Thymus (tissue), 11 donors: ENCODE measurements around the gene CCNYL1. TPM values are rescaled to one million over a fixed set of nuclear protein-coding genes. Genes with fewer than 3 reads are reported as not detected.
A peak's percentile ranks its signal among the peaks of the same experiment; 100 is the strongest.
"Not testable (repeated sequence)": the region's sequence is repeated elsewhere in the genome, so short reads cannot be mapped to it uniquely, and the experiment has no call there.

Experiments used
- DNase-seq, 9 donors: peaks; one replicate each; pipeline ENCODE4 v3.0.0-alpha.2; 2013; ENCODE audit warnings: low spot score in 9 of 9, low read depth in 6 of 9, missing footprints in 1 of 9
- H3K27ac ChIP-seq, 2 donors: one replicate each; pipeline ENCODE4 v1.5.1; 2013; ENCODE audit warnings: control low read depth in 1 of 2, low read depth in 1 of 2, low read length in 1 of 2, mild to moderate bottlenecking in 1 of 2, moderate library complexity in 1 of 2
- H3K27me3 ChIP-seq, 2 donors: one replicate each; pipeline ENCODE4 v1.5.1; 2013; ENCODE audit warnings: low read length in 1 of 2; ENCODE audit not compliant: control insufficient read depth in 2 of 2, insufficient read depth in 1 of 2
- H3K36me3 ChIP-seq, 2 donors: one replicate each; pipeline ENCODE4 v1.5.1; 2013; ENCODE audit warnings: low read length in 1 of 2, mild to moderate bottlenecking in 1 of 2, moderate library complexity in 1 of 2; ENCODE audit not compliant: control insufficient read depth in 2 of 2, insufficient read depth in 2 of 2
- H3K4me1 ChIP-seq, 2 donors: one replicate each; pipeline ENCODE4 v1.5.1; 2013; ENCODE audit warnings: low read length in 2 of 2; ENCODE audit not compliant: control insufficient read depth in 2 of 2, insufficient read depth in 2 of 2
- H3K4me3 ChIP-seq, 2 donors: one replicate each; pipeline ENCODE4 v1.5.1; 2013; ENCODE audit warnings: low read length in 2 of 2, control low read depth in 1 of 2, mild to moderate bottlenecking in 1 of 2
- H3K9me3 ChIP-seq, 2 donors: one replicate each; pipeline ENCODE4 v1.5.1; 2013; ENCODE audit warnings: low read length in 1 of 2, mild to moderate bottlenecking in 1 of 2; ENCODE audit not compliant: control insufficient read depth in 2 of 2, insufficient read depth in 1 of 2
- WGBS: extraction: QIAGEN DNeasy Blood & Tissue Kit; methylation state at CpG from one replicate; pipeline ENCODE4 v1.1.7; 2013; 5-methylcytosine and 5-hydroxymethylcytosine counted together
- polyA plus RNA-seq: library from polyadenylated mRNA; stranded (reverse); fragments of 200-250 nt; gene quantifications from one replicate; pipeline ENCODE4 v1.2.3, GENCODE V29; 2013
- total RNA-seq: library from RNA; stranded (reverse); fragments of 120-200 nt; gene quantifications from one replicate; pipeline ENCODE4 v1.2.4, GENCODE V29; 2013
- donor health status: healthy.

CCNYL1 gene
- total and polyA plus RNA-seq, 2 donors: 6.7 to 10.5 TPM

GRCh38 chr2:207693641-207694249 lies 17.7 kb upstream of the CCNYL1 start:
- H3K27ac ChIP-seq: no peak overlapping the region

GRCh38 chr2:207694811-207695281 lies 16.6 kb upstream of the CCNYL1 start:
- no peaks in the 10 kb centered on the region for H3K36me3 ChIP-seq
- no peak overlapping the region for H3K4me3 ChIP-seq
- DNase-seq: no peak
- no peaks in the 10 kb centered on the region for H3K27me3 ChIP-seq
- H3K27ac ChIP-seq: no peak overlapping the region
- no peaks in the 10 kb centered on the region for H3K9me3 ChIP-seq
- H3K4me1 ChIP-seq: no peaks in the 10 kb centered on the region
- 94% methylated on average over 4 of the region's 4 CpGs for WGBS

More at GRCh38 chr2:207693641-207694249, 17.7 kb upstream of the CCNYL1 start:
- H3K4me3 ChIP-seq: no peak overlapping the region
- WGBS: 70% methylated on average over 4 of the region's 4 CpGs
- no peaks in the 10 kb centered on the region for H3K4me1 ChIP-seq
- H3K36me3 ChIP-seq: no peaks in the 10 kb centered on the region
- H3K9me3 ChIP-seq: no peaks in the 10 kb centered on the region
- no peaks in the 10 kb centered on the region for H3K27me3 ChIP-seq
- no peak for DNase-seq

- Histone ChIP-seq H3K27me3 (no peaks in the 10 kb centered on the region), H3K4me1 (no peaks in the 10 kb centered on the region), H3K9me3 (no peaks in the 10 kb centered on the region), H3K4me3 (no peak overlapping the region), H3K36me3 (no peaks in the 10 kb centered on the region), H3K27ac (no peak overlapping the region)
- 79% methylated on average over 4 of the region's 4 CpGs for WGBS
- no peak for DNase-seq
These were observed 16.1 kb upstream of the CCNYL1 start for GRCh38 chr2:207695293-207695692.

DNA sequence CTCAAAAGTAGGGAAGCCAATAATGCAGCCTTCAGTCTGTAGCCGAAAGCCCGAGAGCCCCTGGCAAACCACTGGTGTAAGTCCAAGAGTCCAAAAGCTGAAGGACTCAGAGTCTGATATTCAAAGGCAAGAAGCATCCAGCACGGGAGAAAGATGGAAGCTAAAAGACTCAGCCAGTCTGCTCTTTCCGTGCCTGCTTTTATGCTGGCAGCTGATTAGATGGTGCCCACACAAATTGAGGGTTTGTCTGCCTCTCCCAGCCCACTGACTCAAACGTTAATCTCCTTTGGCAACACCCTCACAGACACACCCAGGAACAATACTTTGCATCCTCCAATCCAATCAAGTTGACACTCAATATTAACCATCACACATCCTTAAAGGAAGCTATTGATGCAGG lies 14.5 kb upstream of the CCNYL1 start:
- H3K4me3 ChIP-seq, H3K4me1 ChIP-seq, H3K9me3 ChIP-seq, DNase-seq, H3K27me3 ChIP-seq, H3K27ac ChIP-seq, H3K36me3 ChIP-seq: not testable (repeated sequence)
- WGBS: 85% methylated on average over 5 of the region's 5 CpGs

- no peaks in the 10 kb centered on the region for H3K27me3 ChIP-seq
- H3K4me1 ChIP-seq: no peaks in the 10 kb centered on the region
- H3K36me3 ChIP-seq: no peaks in the 10 kb centered on the region
- H3K9me3 ChIP-seq: no peaks in the 10 kb centered on the region
- WGBS: 51% methylated on average over 1 of the region's 1 CpG
- DNase-seq: no peak
- no peak overlapping the region for H3K4me3 ChIP-seq
- H3K27ac ChIP-seq: no peak overlapping the region
These were observed 14.0 kb upstream of the CCNYL1 start for GRCh38 chr2:207697411-207697810.

DNA sequence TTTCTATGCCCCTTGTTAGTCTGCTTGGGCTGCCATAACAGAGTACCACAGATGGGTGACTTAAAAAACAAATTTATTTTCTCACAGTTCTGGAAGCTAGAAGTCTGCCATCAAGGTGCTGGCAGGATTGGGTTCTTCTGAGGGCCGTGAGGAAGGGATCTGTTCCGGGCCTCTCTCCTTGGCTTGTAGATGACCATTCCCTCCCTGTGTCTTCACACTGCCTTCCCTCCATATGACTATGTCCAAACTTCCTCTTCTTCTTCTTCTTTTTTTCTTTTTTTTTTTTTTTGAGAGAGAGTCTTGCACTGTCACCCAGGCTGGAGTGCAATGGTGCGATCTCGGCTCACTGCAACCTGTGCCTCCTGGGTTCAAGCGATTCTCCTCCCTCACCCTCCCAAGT lies 13.1 kb upstream of the CCNYL1 start:
- DNase-seq: no peak
- Histone ChIP-seq H3K4me1 (no peaks in the 10 kb centered on the region), H3K27ac (no peak overlapping the region), H3K9me3 (no peaks in the 10 kb centered on the region), H3K36me3 (no peaks in the 10 kb centered on the region), H3K4me3 (no peak overlapping the region), H3K27me3 (no peaks in the 10 kb centered on the region)
- WGBS: 98% methylated on average over 5 of the region's 5 CpGs

DNA sequence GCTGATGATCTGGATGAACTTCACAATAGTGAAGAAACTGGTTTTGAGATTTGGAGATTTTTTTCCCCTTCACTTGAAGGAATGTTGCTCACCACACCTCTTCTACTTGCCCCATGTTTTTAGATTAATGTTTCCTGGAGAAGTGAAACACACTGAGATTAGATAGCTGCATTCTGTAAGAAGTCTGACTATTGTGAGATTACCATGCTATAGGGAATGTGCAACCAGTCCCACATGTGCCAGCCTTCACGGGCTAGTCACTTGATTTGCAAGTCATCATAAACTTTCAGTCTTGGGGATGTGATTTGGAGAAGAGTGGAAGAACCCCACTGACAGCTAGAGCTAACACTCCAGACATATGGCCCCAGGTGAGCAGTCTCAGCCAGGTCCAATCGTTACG lies 7.4 kb upstream of the CCNYL1 start:
- H3K9me3 ChIP-seq: no peaks in the 10 kb centered on the region
- H3K4me3 ChIP-seq: no peak overlapping the region
- WGBS: 85% methylated on average over 3 of the region's 3 CpGs
- no peaks in the 10 kb centered on the region for H3K27me3 ChIP-seq
- no peak for DNase-seq
- H3K27ac ChIP-seq: no peak overlapping the region
- no peaks in the 10 kb centered on the region for H3K4me1 ChIP-seq
- no peaks in the 10 kb centered on the region for H3K36me3 ChIP-seq

GRCh38 chr2:207704671-207705070 lies 6.8 kb upstream of the CCNYL1 start:
- Histone ChIP-seq H3K9me3 (no peaks in the 10 kb centered on the region), H3K4me3 (no peak overlapping the region), H3K27ac (no peak overlapping the region), H3K27me3 (no peaks in the 10 kb centered on the region), H3K4me1 (no peaks in the 10 kb centered on the region), H3K36me3 (no peaks in the 10 kb centered on the region)
- DNase-seq: no peak

DNA sequence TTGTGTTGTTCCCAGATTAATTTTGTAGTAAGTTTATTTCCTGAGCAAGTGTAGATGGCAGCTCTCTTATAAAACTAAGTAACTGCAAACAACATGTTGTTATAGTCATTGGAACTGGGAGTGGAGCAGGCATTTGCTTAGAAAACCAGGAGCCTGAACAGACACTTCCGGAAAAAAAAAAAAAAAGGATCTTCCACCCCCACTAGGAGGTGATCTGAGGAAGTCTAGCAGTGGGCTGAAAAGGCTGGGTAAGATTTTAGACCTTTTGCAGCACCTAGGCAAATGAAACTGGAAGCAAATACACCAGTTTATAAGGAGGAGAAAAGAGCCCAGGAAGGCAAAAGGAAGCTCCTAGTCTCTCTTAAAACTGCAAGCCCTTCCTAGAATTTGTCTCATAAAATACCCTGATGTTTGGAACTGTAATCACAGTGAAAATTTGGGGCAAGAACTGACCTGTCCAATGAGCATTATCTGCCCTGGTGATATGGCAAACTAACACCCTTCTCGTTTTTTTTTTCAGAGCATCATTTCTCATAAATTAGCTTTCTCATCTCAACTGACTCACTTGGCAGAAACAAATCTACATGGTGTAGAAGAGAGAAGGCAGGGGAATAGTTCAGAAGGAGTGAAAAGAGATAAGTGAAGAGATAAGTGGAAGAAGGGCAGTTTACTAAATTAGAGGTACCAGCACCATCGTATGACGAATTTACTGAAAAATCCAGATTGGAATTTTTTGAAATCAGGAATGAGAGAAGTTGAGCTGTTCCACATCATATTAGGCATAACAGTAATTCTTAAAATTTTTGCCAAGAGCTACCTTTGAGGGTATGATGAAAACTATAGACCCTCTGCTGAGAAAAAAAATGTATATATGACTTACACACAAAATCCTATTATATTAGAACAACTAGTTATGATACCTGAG lies 4.2 kb upstream of the CCNYL1 start:
- H3K36me3 ChIP-seq: no peaks in the 10 kb centered on the region
- no peak overlapping the region for H3K4me3 ChIP-seq
- H3K27ac ChIP-seq: no peak overlapping the region
- WGBS: 81% methylated on average over 4 of the region's 4 CpGs
- H3K9me3 ChIP-seq: no peaks in the 10 kb centered on the region
- no peaks in the 10 kb centered on the region for H3K27me3 ChIP-seq
- peak in 2 of 9 donors; percentile 3 to 15 for DNase-seq
- H3K4me1 ChIP-seq: peaks cover 1 to 8% of the 10 kb centered on the region in 2 donors
